CD4-positive, alpha-beta T cell treated with Interleukin-15 for 4 hours (primary cell): ENCODE data around the gene TRAF1.
A peak's percentile ranks its signal among the peaks of the same experiment; 100 is the strongest.

Source experiments
- DNase-seq: peaks from one replicate; pipeline ENCODE4 v3.0.0-alpha.2; 2020; ENCODE audit warnings: low spot score

TRAF1 gene

GRCh38 chr9:120905315-120906164, 21.1 kb downstream of the TRAF1 start:
- no peak for DNase-seq

- DNase-seq: no peak
These were observed 21.7 kb downstream of the TRAF1 start for GRCh38 chr9:120904978-120905301.

GRCh38 chr9:120904061-120904977, 22.3 kb downstream of the TRAF1 start:
- peak; percentile 62 for DNase-seq

GRCh38 chr9:120902569-120903535, 23.7 kb downstream of the TRAF1 start:
- no peak for DNase-seq

- no peak for DNase-seq
These were observed 24.6 kb downstream of the TRAF1 start for GRCh38 chr9:120901755-120902568.

GRCh38 chr9:120900824-120901223, 25.8 kb downstream of the TRAF1 start:
- no peak for DNase-seq

- no peak for DNase-seq
These were observed 27.0 kb downstream of the TRAF1 start for GRCh38 chr9:120899490-120900068.

GRCh38 chr9:120898396-120898795, 28.2 kb downstream of the TRAF1 start:
- no peak for DNase-seq

GRCh38 chr9:120895951-120896350, 30.6 kb downstream of the TRAF1 start:
- DNase-seq: no peak

GRCh38 chr9:120894321-120895148, 32.1 kb downstream of the TRAF1 start:
- DNase-seq: no peak

- DNase-seq: no peak
These were observed 32.8 kb downstream of the TRAF1 start for GRCh38 chr9:120893611-120894307.

- peak; percentile 85 for DNase-seq
These were observed 33.6 kb downstream of the TRAF1 start for GRCh38 chr9:120892748-120893610.

GRCh38 chr9:120891884-120892747, 34.5 kb downstream of the TRAF1 start:
- no peak for DNase-seq

GRCh38 chr9:120891245-120891883, 35.2 kb downstream of the TRAF1 start:
- DNase-seq: peak; percentile 82

GRCh38 chr9:120890320-120891244, 36.0 kb downstream of the TRAF1 start:
- peak; percentile 65 for DNase-seq
